ENCODE measurements around the gene VIPR2. TPM values are rescaled to one million over a fixed set of nuclear protein-coding genes. Genes with fewer than 3 reads are reported as not detected.
"Not testable (repeated sequence)": the region's sequence is repeated elsewhere in the genome, so short reads cannot be mapped to it uniquely, and the experiment has no call there.

VIPR2 gene
- total RNA-seq, 4 donors from 2014 or later: 0.33 to 0.56 TPM; not detected in 2

DNA sequence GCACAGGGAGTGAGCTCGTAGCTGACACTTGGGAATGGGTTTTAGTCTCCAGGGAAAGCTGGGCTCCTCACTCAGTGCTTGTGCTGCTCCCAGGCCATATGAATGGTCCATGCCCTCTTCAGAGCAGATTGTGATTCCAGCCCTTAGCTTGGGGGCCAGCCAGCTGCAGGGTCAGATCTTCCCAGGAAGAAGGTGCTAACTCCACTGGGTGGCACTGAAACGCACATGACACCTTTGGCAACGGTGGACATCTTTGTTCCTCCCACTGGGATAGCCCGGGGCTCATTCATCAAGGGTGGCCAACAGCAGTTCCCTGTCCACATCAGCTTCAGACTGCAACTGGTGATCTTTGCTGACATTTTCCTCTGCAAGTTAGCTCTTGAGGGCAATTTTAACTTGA lies 159.1 kb downstream of the VIPR2 start:
- no peak for DNase-seq
- Histone ChIP-seq H3K9me3 (no peaks in the 10 kb centered on the region), H3K27me3 (no peaks in the 10 kb centered on the region), H3K36me3 (no peaks in the 10 kb centered on the region), H3K4me3 (replicated peaks in 1 of 3) (no peak overlapping the region), H3K27ac (no peak overlapping the region), H3K4me1 (no peaks in the 10 kb centered on the region)
- 66 to 78% methylated on average over 3 to 4 of the region's 4 CpGs for WGBS, 2 donors
- TF ChIP-seq POLR2A (IDR thresholded peaks at IDR 0.05): no peak
- TF ChIP-seq, protein P1, sequence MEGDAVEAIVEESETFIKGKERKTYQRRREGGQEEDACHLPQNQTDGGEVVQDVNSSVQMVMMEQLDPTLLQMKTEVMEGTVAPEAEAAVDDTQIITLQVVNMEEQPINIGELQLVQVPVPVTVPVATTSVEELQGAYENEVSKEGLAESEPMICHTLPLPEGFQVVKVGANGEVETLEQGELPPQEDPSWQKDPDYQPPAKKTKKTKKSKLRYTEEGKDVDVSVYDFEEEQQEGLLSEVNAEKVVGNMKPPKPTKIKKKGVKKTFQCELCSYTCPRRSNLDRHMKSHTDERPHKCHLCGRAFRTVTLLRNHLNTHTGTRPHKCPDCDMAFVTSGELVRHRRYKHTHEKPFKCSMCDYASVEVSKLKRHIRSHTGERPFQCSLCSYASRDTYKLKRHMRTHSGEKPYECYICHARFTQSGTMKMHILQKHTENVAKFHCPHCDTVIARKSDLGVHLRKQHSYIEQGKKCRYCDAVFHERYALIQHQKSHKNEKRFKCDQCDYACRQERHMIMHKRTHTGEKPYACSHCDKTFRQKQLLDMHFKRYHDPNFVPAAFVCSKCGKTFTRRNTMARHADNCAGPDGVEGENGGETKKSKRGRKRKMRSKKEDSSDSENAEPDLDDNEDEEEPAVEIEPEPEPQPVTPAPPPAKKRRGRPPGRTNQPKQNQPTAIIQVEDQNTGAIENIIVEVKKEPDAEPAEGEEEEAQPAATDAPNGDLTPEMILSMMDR (IDR thresholded peaks at IDR 0.05): no peak
- intact Hi-C loops (cut with DNase I): no loop called here

DNA sequence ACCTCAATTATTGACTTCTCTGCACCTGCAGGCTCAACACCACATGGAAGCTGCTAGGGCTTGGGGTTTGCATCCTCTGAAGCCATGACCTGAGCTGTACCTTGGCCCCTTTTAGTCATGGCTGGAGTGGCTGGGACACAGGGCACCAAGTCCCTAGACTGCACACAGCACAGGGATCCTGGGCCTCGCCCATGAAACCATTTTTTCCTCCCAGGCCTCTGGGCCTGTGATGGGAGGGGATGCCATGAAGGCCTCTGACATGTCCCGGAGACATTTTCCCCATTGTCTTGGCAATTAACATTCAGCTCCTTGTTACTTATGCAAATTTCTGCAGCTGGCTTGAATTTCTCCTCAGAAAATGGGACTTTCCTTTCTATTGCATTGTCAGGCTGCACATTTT lies 160.7 kb downstream of the VIPR2 start:
- H3K36me3 ChIP-seq; H3K4me1 ChIP-seq; DNase-seq; H3K27ac ChIP-seq; intact Hi-C loops (cut with DNase I); H3K4me3 ChIP-seq (replicated peaks in 1 of 3); H3K27me3 ChIP-seq; H3K9me3 ChIP-seq: not testable (repeated sequence)
- WGBS, 2 donors: 52 to 59% methylated on average over 2 of the region's 2 CpGs

DNA sequence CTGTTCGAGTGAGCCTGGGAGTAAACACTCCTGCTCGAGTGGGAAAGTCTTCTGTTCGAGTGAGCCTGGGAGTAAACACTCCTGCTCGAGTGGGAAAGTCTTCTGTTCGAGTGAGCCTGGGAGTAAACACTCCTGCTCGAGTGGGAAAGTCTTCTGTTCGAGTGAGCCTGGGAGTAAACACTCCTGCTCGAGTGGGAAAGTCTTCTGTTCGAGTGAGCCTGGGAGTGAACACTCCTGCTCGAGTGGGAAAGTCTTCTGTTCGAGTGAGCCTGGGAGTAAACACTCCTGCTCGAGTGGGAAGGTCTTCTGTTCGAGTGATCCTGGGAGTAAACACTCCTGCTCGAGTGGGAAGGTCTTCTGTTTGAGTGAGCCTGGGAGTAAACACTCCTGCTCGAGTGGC lies 162.6 kb downstream of the VIPR2 start:
- H3K27me3 ChIP-seq; H3K9me3 ChIP-seq; DNase-seq; H3K36me3 ChIP-seq; H3K27ac ChIP-seq; intact Hi-C loops (cut with DNase I); H3K4me1 ChIP-seq; H3K4me3 ChIP-seq (replicated peaks in 1 of 3): not testable (repeated sequence)
- 74 to 77% methylated on average over 5 to 9 of the region's 15 CpGs for WGBS, 2 donors

DNA sequence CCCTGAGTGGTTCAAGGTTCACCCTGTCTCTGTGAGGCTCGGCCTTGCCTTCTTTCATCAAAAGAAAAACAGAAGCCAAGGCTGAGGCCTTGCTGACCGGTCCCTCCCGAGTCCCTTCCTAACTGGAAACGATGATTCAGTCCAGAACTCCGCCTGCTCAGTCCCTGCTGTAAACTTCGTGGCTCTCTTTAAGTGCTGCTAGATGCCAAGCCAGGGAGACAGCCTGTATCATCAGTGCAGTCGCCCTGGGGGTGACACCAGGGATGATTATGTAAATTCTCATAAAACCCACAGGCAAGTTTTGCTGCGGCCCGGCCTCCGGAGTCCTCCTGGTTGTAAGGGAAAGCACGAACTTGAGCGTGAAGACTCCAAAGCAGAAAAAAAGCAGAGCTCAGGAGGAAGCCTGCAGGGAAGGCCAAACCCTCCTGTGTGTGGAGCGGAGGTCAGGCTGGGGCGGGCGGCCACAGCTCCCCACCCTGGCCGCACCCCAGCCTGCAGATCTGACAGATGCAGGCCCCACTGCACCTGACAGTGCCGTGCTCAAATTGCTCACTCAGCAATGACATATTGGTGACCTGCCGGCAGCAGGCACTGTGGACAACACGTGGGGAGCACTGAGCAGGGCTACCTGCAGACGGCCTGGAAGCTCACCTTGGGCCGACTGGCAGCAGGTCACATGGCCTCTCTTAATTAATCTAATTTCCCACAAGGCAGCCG lies 164.9 kb downstream of the VIPR2 start:
- intact Hi-C loops (cut with DNase I): loop anchor here (5.0 kb wide), 1 partner anchor 277 kb away; the partner anchor contains the start of gene NCAPG2
- Histone ChIP-seq H3K27ac (no peak overlapping the region), H3K4me3 (replicated peaks in 1 of 3) (no peak overlapping the region), H3K4me1 (no peaks in the 10 kb centered on the region), H3K9me3 (no peaks in the 10 kb centered on the region), H3K36me3 (no peaks in the 10 kb centered on the region), H3K27me3 (no peaks in the 10 kb centered on the region)
- DNase-seq: no peak
- 88 to 90% methylated on average over 21 to 22 of the region's 22 CpGs for WGBS, 2 donors
- no peak for TF ChIP-seq POLR2A (IDR thresholded peaks at IDR 0.05)
- TF ChIP-seq, protein P1 (IDR thresholded peaks at IDR 0.05): no peak

DNA sequence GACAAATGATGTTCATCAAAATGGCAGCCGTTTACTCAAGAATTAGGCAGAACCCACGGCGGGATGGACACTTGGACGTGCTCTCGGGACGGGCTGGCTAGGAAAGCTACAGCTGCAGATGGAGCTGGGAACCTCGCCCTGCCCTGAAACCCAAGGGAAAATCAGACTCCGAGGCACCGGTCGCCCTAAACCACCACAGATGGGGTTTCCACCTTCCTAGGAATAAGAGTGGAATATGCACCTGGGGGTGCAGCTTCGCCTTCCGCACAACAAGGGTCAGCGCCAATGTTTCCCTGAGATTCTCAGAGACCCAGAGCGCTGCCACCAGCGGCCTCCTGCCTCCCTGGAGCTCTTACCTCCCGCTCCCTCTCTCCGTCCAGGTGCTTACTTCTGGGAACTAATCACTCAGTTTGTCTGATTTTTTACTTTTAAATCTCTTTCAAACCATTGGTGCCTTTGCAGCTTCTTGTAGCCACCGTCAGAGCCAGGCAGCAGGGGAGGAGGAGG lies 165.6 kb downstream of the VIPR2 start:
- no peak for DNase-seq
- Histone ChIP-seq H3K27ac (no peak overlapping the region), H3K9me3 (no peaks in the 10 kb centered on the region), H3K27me3 (no peaks in the 10 kb centered on the region), H3K4me1 (no peaks in the 10 kb centered on the region), H3K36me3 (no peaks in the 10 kb centered on the region), H3K4me3 (replicated peaks in 1 of 3) (no peak overlapping the region)
- TF ChIP-seq, protein P1 (IDR thresholded peaks at IDR 0.05): no peak
- no peak for TF ChIP-seq POLR2A (IDR thresholded peaks at IDR 0.05)
- intact Hi-C loops (cut with DNase I): loop anchor here (5.0 kb wide), 1 partner anchor 277 kb away; the partner anchor contains the start of gene NCAPG2
- WGBS, 2 donors: 89 to 91% methylated on average over 18 of the region's 18 CpGs
